Pancreas (tissue), 10 donors: Measurements from ENCODE around the gene TBC1D8B. TPM values are rescaled to one million over a fixed set of nuclear protein-coding genes. Genes with fewer than 3 reads are reported as not detected.
"Not testable (repeated sequence)": the region's sequence is repeated elsewhere in the genome, so short reads cannot be mapped to it uniquely, and the experiment has no call there.

Source experiments
- ATAC-seq, 4 donors: fragments of 200-7000 bp; cut with Tn5 transposase; one replicate each; pipeline versions ENCODE4 v1.8.0 to v1.9.1; 2020; ENCODE audit warnings: mild to moderate bottlenecking in 4 of 4, moderate library complexity in 4 of 4
- DNase-seq, 6 donors: peaks; one replicate each; pipeline ENCODE4 v3.0.0-alpha.2; 2020
- FAIRE-seq: peaks from 2 replicates; lab custom pipeline; 2012; peaks lifted over from hg19 to GRCh38; lab: Jason Lieb, UNC
- H3K27ac ChIP-seq, 4 donors: fragments of 200-600 bp; sonication (generic); 1 replicate in 3 of 4; 2 replicates in 1 of 4; pipeline versions ENCODE4 v1.5.0 to v1.8.0; 2020
- H3K27me3 ChIP-seq, 4 donors: fragments of 200-600 bp; one replicate each; pipeline ENCODE4 v1.8.0; 2021
- H3K36me3 ChIP-seq, 3 donors: fragments of 200-600 bp; sonication (generic) in 1 of 3; one replicate each; pipeline versions ENCODE4 v1.5.0 to v1.8.0; 2020 to 2021
- H3K4me1 ChIP-seq, 3 donors: fragments of 200-600 bp; one replicate each; pipeline ENCODE4 v1.8.0; 2021
- H3K4me3 ChIP-seq, 4 donors: fragments of 200-600 bp; sonication (generic) in 2 of 4; one replicate each; pipeline versions ENCODE4 v1.5.0 to v1.8.0; 2020 to 2021
- H3K9me3 ChIP-seq, 4 donors: fragments of 200-600 bp; one replicate each; pipeline ENCODE4 v1.8.0; 2021
- WGBS, 2 donors: extraction: QIAGEN DNeasy Blood & Tissue Kit; methylation state at CpG; one replicate each; pipeline ENCODE4 v1.1.7; 2013; 5-methylcytosine and 5-hydroxymethylcytosine counted together
- intact Hi-C, 3 donors: fragments of 100-400 bp; cut with DNase I; formaldehyde crosslinking; loops; one replicate each; pipeline versions ENCODE4 v1.11.1 to v1.14.2; 2022
- polyA plus RNA-seq, 2 donors: library from polyadenylated mRNA; stranded (reverse); fragments of 200-250 nt; gene quantifications; one replicate each; pipeline ENCODE4 v1.2.3, GENCODE V29; 2013
- total RNA-seq, 6 donors: library from RNA; stranded (reverse); fragmentation: NEBNext Ultra II Directional in 4 of 6; extraction: Animal tissue kit (Norgen Biotek cat#: 25700) in 4 of 6; gene quantifications; one replicate each; pipeline versions ENCODE4 v1.2.1 to v1.2.4, GENCODE V29; 2021 to 2023
- TF ChIP-seq, protein P1 (sequence below), 4 donors: fragments of 200-600 bp; sonication (generic) in 3 of 4; IDR thresholded peaks; one replicate each; pipeline versions ENCODE4 v1.5.0 to v1.8.0; 2021; ENCODE audit warnings: antibody characterized with exemption in 4 of 4
- donor health status: healthy with polysubstance abuse.
- donor health status: DM: no; HTN: no; CAD: no; lungs with moderate emphysema.
- donor health status: DM: no; HTN: no; CAD: no.
- donor health status: control.
- donor health status: control.
- donor health status: Bipolar disorder and iron deficiency.
- donor health status: DM: yes; HTN: yes; CAD: no.
- donor health status: DM: no; HTN: no; CAD: no.
- donor health status: DM: no; HTN: no; CAD: no.
- donor health status: DM: yes; HTN: yes; CAD: no.

The TBC1D8B gene
- total and polyA plus RNA-seq, 8 donors, result 3.4 to 8.9 (median 7.4) TPM

DNA sequence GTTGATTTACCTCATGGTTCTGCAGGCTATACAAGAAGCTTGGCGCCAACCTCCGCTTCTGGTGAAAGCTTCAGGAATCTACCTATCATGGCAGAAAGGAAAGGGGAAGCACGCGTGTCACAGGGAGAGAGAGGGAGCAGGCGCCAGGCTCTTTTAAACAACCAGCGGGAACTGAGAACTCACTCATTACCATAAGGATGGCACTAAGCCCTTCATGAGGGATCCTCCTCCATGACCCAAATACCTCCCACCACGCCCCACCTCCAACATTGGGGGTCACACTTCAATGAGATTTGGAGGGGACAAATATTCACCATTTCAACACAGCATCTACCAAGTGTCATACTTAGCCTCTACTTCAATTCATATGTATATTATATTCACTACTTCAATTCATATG lies 18.8 kb upstream of the TBC1D8B start:
- H3K27ac ChIP-seq, result no peak overlapping the region
- H3K4me1 ChIP-seq, result peaks cover 0 to 12% (median 11%) of the 10 kb centered on the region in 3 donors
- ATAC-seq (no peak), DNase-seq (no peak), FAIRE-seq (no peak)
- no peak overlapping the region for H3K4me3 ChIP-seq
- TF ChIP-seq, protein P1, sequence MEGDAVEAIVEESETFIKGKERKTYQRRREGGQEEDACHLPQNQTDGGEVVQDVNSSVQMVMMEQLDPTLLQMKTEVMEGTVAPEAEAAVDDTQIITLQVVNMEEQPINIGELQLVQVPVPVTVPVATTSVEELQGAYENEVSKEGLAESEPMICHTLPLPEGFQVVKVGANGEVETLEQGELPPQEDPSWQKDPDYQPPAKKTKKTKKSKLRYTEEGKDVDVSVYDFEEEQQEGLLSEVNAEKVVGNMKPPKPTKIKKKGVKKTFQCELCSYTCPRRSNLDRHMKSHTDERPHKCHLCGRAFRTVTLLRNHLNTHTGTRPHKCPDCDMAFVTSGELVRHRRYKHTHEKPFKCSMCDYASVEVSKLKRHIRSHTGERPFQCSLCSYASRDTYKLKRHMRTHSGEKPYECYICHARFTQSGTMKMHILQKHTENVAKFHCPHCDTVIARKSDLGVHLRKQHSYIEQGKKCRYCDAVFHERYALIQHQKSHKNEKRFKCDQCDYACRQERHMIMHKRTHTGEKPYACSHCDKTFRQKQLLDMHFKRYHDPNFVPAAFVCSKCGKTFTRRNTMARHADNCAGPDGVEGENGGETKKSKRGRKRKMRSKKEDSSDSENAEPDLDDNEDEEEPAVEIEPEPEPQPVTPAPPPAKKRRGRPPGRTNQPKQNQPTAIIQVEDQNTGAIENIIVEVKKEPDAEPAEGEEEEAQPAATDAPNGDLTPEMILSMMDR (IDR thresholded peaks at IDR 0.05), result no peak
- intact Hi-C loops, result no loop called here
- 51 to 88% methylated on average over 7 of the region's 7 CpGs for WGBS, 2 donors
- H3K27me3 ChIP-seq, result no peaks in the 10 kb centered on the region
- H3K36me3 ChIP-seq, result no peaks in the 10 kb centered on the region
- H3K9me3 ChIP-seq, result no peaks in the 10 kb centered on the region

DNA sequence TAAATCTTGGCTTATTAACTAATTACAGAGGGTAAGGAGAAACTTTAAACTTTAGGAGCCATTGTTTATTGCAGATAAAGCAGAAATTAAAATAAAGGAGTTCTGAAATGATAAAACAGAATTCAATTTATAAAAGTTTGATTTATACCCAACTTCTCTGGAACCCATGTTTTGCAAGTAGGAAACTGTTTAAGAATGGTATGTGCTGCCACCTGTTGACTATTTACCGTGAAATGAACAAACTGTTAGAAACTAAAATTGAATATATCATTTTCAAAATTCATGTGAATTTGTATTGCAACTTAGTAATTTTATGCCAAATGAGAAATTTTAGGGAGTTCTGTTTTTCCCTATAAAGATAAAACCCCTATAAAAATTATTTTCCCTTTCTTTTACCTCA lies 11.0 kb upstream of the TBC1D8B start:
- H3K4me3 ChIP-seq, result no peak overlapping the region
- H3K4me1 ChIP-seq, result no peaks in the 10 kb centered on the region
- FAIRE-seq, result peak; percentile 95
- ATAC-seq, result peak in 2 of 4 donors; percentile 36 to 50
- WGBS, 2 donors, result 5 to 11% methylated on average over 1 of the region's 1 CpG
- no peaks in the 10 kb centered on the region for H3K9me3 ChIP-seq
- H3K27me3 ChIP-seq, result no peaks in the 10 kb centered on the region
- no peaks in the 10 kb centered on the region for H3K36me3 ChIP-seq
- H3K27ac ChIP-seq, result no peak overlapping the region
- intact Hi-C loops, result no loop called here
- TF ChIP-seq, protein P1 (IDR thresholded peaks at IDR 0.05), result peak in 1 of 4 donors; percentile 13
- DNase-seq, result no peak

DNA sequence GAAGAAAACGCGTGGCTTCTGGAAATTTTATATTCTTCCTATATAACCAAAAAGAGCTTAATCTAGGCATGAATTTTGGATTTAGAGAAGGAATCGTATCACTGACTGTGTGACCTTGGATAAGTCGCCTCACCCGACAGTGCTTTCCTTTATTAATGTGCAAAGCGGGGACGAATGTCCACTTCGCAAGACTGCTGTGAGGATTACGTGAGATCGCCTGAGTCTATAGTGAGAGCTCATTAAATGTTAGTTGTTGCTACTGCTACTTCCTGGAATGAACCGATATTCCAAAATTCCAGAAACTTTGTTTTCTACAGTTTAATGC lies 448 bp upstream of the TBC1D8B start:
- H3K4me1 ChIP-seq, result no peaks in the 10 kb centered on the region
- no peak for FAIRE-seq
- H3K36me3 ChIP-seq, result no peaks in the 10 kb centered on the region
- H3K9me3 ChIP-seq, result no peaks in the 10 kb centered on the region
- H3K27ac ChIP-seq, result peak overlapping the region in 3 of 4 donors; percentile 71 to 89 (median 87)
- peak overlapping the region in 3 of 4 donors; percentile 20 to 54 (median 47) for H3K4me3 ChIP-seq
- peaks cover 0 to 6% (median 0%) of the 10 kb centered on the region in 4 donors for H3K27me3 ChIP-seq
- TF ChIP-seq, protein P1 (IDR thresholded peaks at IDR 0.05), result no peak
- DNase-seq, result peak in 1 of 6 donors; percentile 3
- intact Hi-C loops, result no loop called here
- 1 to 27% methylated on average over 11 of the region's 11 CpGs for WGBS, 2 donors
- peak; percentile 35 to 54 (median 47) for ATAC-seq

DNA sequence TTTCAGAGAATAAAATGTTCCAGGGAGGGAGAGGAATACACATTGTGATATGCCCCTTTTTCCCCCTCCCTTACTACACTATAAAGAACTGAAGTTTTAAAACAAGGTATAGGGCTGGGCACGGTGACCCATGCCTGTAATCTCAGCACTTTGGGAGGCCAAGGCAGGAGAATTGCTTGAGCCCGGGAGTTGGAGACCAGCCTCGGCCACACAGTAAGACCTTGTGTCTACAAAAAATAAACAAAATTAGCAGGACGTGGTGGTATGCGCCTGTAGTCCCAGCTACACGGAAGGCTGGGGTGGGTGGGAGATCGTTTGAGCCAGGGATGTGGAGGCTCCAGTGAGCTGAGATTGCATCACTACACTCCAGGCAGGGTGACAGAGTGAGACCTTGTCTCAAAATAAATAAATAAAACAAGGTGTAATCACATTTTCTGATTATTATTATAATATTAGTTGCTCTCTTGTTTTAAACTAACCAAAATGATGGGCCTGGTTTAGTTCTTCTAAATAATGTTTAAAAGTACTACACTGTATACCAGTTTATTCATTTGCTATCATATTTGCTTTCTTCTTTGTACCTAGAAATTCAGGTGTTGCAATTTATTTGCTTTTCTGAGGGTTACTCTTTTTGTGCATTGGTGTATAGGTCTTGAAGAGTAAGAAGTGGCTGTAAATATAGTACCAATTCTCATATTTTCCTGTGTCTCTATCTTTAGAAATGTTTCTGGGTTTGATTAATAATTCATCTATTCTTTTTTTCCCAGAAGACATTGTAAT lies 8.8 kb downstream of the TBC1D8B start:
- 53 to 58% methylated on average over 7 of the region's 7 CpGs for WGBS, 2 donors
- H3K9me3 ChIP-seq, result no peaks in the 10 kb centered on the region
- FAIRE-seq, result no peak

DNA sequence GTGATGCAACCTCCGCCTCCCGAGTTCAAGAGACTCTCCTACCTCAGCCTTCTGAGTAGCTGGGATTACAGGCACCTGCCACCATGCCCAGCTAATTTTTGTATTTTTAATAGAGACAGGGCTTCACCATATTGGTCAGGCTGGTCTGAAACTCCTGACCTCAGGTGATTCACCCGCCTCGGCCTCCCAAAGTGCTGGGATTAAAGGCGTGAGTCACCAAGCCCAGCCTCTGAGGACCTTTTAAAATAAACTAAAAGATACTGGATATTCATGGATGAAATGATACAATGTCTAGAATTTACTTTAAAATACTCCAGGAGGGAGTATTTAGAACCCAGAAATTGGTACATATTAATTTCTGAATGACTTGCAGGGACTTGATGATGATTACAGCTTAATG lies 10.5 kb downstream of the TBC1D8B start:
- H3K36me3 ChIP-seq, DNase-seq, H3K4me3 ChIP-seq, ATAC-seq, H3K9me3 ChIP-seq, FAIRE-seq, H3K27me3 ChIP-seq, H3K27ac ChIP-seq, H3K4me1 ChIP-seq, intact Hi-C loops: not testable (repeated sequence)
- 82 to 94% methylated on average over 5 of the region's 5 CpGs for WGBS, 2 donors

More for the DNA sequence above, 8.8 kb downstream of the TBC1D8B start:
- H3K4me1 ChIP-seq, result peaks cover 0 to 7% (median 3%) of the 10 kb centered on the region in 3 donors
- H3K27me3 ChIP-seq, result no peaks in the 10 kb centered on the region
- no peaks in the 10 kb centered on the region for H3K36me3 ChIP-seq
- ATAC-seq, result no peak
- intact Hi-C loops, result no loop called here
- H3K27ac ChIP-seq, result no peak overlapping the region
- no peak for DNase-seq
- no peak overlapping the region for H3K4me3 ChIP-seq
- TF ChIP-seq, protein P1 (IDR thresholded peaks at IDR 0.05), result no peak

DNA sequence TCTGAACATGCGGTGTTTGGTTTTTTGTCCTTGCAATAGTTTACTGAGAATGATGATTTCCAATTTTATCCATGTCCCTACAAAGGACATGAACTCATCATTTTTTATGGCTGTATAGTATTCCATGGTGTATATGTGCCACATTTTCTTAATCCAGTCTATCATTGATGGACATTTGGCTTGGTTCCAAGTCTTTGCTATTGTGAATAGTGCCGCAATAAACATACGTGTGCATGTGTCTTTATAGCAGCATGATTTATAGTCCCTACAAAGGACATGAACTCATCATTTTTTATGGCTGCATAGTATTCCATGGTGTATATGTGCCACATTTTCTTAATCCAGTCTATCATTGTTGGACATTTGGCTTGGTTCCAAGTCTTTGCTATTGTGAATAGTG lies 11.6 kb downstream of the TBC1D8B start:
- H3K9me3 ChIP-seq, FAIRE-seq, H3K27ac ChIP-seq, ATAC-seq, DNase-seq, H3K4me3 ChIP-seq, H3K27me3 ChIP-seq, intact Hi-C loops, H3K36me3 ChIP-seq, H3K4me1 ChIP-seq: not testable (repeated sequence)
- 96 to 97% methylated on average over 3 of the region's 3 CpGs for WGBS, 2 donors
